Testis (tissue), 3 donors: ENCODE data around the gene COL23A1. TPM values are rescaled to one million over a fixed set of nuclear protein-coding genes. Genes with fewer than 3 reads are reported as not detected.

Experiments
- DNase-seq: peaks from one replicate; pipeline ENCODE4 v3.0.0-alpha.2; 2019
- H3K27ac ChIP-seq, 2 donors: fragments of 200-600 bp; sonication (generic); one replicate each; pipeline ENCODE4 v1.5.1; 2019
- H3K27me3 ChIP-seq: fragments of 200-600 bp; sonication (generic); one replicate; pipeline ENCODE4 v1.5.1; 2019
- H3K36me3 ChIP-seq: fragments of 200-600 bp; sonication (generic); one replicate; pipeline ENCODE4 v1.5.1; 2017; ENCODE audit warnings: low read depth; ENCODE audit errors: missing control alignments
- H3K4me1 ChIP-seq: fragments of 200-600 bp; sonication (generic); one replicate; pipeline ENCODE4 v1.5.1; 2019
- H3K4me3 ChIP-seq, 2 donors: fragments of 200-600 bp; sonication (generic); one replicate each; pipeline ENCODE4 v1.5.1; 2017 to 2019
- H3K9me3 ChIP-seq: fragments of 200-600 bp; sonication (generic); one replicate; pipeline ENCODE4 v1.5.1; 2017
- POLR2A ChIP-seq: fragments of 450-650 bp; IDR thresholded peaks from one replicate; pipeline ENCODE4 v1.6.1; 2017; ENCODE audit warnings: antibody characterized with exemption, mild to moderate bottlenecking, moderate library complexity
- WGBS, 2 donors: methylation state at CpG; one replicate each; pipeline ENCODE4 v1.1.5; 2018; 5-methylcytosine and 5-hydroxymethylcytosine counted together
- intact Hi-C: fragments of 100-400 bp; cut with DNase I; formaldehyde crosslinking; loops from one replicate; pipeline ENCODE4 v1.15.1; 2023; ENCODE audit warnings: low total_unique reads
- polyA plus RNA-seq: library from polyadenylated mRNA; stranded (reverse); fragments of 350-450 nt; fragmentation: Illumina TruSeq; extraction: RNeasy Lipid Tissue Mini Kit (QIAGEN cat#74804); gene quantifications from one replicate; pipeline ENCODE4 v1.2.3, GENCODE V29; 2014; ENCODE audit warnings: low read depth, low replicate concordance; ENCODE audit not compliant: insufficient read depth
- total RNA-seq, 2 donors: library from RNA; depleted of rRNA; stranded (reverse); fragments of >200 nt; gene quantifications; one replicate each; pipeline ENCODE4 v1.2.3, GENCODE V29; 2016
- TF ChIP-seq, protein P1 (sequence below), 3 experiments: fragments of 450-650 bp in 2 of 3; fragments of 200-600 bp in 1 of 3; sonication (generic) in 1 of 3; IDR thresholded peaks; one replicate each; pipeline ENCODE4 v1.5.1; 2016 to 2019; ENCODE audit warnings: antibody characterized with exemption in 3 of 3, mild to moderate bottlenecking in 2 of 3, moderate library complexity in 1 of 3

The COL23A1 gene
- total and polyA plus RNA-seq, 3 donors from 2014 or later: 4.3 to 5.5 (median 5.0) TPM

DNA sequence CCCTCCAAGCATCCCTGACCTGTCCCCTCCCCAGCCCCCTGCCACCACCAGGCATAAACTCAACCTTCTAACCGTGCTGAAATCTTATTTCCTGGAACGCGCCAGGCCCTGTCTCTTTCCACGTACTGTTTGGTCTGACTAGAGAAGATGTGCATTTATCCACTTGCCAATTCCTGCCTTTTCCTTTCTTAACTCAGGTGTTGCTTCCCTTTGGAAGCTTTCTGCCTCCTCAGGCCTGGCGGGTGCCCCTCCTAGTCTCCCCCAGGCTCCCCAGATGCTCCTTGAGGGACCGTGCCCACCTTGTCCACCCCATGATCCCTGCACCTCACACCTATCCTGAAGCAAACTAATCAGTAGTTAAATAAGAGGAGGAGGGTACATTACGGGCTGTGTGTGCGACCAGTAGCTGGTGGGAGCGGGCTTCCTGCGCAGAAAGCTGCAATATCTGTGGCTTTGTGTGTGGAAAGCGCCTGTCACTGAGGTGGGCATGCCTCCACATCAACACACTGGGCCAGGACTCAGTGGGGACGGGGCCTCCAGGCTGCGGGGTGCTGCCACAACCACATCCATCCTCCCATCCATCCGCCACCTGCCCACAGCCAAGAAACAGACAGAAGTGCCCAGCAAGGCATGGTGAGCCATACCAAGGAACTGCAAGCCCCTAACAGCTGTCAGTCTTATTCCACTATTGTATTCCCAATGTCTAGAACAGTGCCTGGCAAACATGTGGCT lies 73.5 kb downstream of the COL23A1 start:
- Histone ChIP-seq H3K27ac (no peak overlapping the region), H3K4me1 (no peaks in the 10 kb centered on the region), H3K4me3 (no peak overlapping the region), H3K9me3 (no peaks in the 10 kb centered on the region), H3K36me3 (no peaks in the 10 kb centered on the region), H3K27me3 (no peaks in the 10 kb centered on the region)
- intact Hi-C loops: no loop called here
- no peak for DNase-seq
- TF ChIP-seq, protein P1, sequence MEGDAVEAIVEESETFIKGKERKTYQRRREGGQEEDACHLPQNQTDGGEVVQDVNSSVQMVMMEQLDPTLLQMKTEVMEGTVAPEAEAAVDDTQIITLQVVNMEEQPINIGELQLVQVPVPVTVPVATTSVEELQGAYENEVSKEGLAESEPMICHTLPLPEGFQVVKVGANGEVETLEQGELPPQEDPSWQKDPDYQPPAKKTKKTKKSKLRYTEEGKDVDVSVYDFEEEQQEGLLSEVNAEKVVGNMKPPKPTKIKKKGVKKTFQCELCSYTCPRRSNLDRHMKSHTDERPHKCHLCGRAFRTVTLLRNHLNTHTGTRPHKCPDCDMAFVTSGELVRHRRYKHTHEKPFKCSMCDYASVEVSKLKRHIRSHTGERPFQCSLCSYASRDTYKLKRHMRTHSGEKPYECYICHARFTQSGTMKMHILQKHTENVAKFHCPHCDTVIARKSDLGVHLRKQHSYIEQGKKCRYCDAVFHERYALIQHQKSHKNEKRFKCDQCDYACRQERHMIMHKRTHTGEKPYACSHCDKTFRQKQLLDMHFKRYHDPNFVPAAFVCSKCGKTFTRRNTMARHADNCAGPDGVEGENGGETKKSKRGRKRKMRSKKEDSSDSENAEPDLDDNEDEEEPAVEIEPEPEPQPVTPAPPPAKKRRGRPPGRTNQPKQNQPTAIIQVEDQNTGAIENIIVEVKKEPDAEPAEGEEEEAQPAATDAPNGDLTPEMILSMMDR (IDR thresholded peaks at IDR 0.05): no peak
- no peak for TF ChIP-seq POLR2A
- WGBS, 2 donors: 88 to 91% methylated on average over 12 to 13 of the region's 14 CpGs

GRCh38 chr5:178515776-178516503 lies 74.3 kb downstream of the COL23A1 start:
- WGBS, 2 donors: 90% methylated on average over 21 to 23 of the region's 23 CpGs
- intact Hi-C loops: no loop called here
- TF ChIP-seq, protein P1 (IDR thresholded peaks at IDR 0.05): no peak
- no peak for TF ChIP-seq POLR2A

DNA sequence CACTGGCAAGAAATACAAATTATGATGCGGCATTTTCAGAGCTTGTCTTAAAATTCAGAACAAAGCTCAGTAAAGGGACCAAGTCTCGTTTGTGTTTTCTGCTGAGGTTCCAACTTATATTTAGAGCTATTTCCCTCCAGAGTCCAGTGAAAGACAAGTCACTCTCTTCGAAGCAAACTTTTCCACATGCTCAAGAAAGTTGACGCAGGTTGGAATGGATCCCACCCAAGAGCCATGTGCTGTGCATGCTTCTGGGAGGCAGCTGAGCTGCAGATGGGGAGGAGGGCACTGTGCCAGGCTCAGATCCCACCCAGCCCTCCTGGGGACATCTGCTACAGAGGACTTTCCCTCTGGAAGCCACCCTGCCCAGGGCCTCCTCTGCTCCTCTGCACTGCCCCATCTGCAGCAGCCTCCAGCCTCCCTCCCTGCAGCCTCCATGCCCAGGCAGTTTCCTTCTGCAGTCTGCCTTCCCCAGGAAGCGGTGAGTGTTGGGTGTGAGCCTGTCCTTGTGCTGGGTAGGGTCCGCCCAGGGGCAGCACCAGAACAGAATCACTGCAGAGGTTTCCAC lies 75.3 kb downstream of the COL23A1 start:
- intact Hi-C loops: no loop called here
- H3K4me1 ChIP-seq: no peaks in the 10 kb centered on the region
- no peaks in the 10 kb centered on the region for H3K36me3 ChIP-seq
- 90 to 93% methylated on average over 6 of the region's 6 CpGs for WGBS, 2 donors
- no peaks in the 10 kb centered on the region for H3K9me3 ChIP-seq
- no peak overlapping the region for H3K27ac ChIP-seq
- H3K27me3 ChIP-seq: no peaks in the 10 kb centered on the region
- TF ChIP-seq, protein P1 (IDR thresholded peaks at IDR 0.05): no peak
- no peak for TF ChIP-seq POLR2A
- no peak for DNase-seq
- H3K4me3 ChIP-seq: no peak overlapping the region

More at GRCh38 chr5:178515776-178516503, 74.3 kb downstream of the COL23A1 start:
- Histone ChIP-seq H3K27ac (no peak overlapping the region), H3K9me3 (no peaks in the 10 kb centered on the region), H3K4me1 (no peaks in the 10 kb centered on the region), H3K36me3 (no peaks in the 10 kb centered on the region), H3K27me3 (no peaks in the 10 kb centered on the region), H3K4me3 (no peak overlapping the region)
- DNase-seq: peak; percentile 7

DNA sequence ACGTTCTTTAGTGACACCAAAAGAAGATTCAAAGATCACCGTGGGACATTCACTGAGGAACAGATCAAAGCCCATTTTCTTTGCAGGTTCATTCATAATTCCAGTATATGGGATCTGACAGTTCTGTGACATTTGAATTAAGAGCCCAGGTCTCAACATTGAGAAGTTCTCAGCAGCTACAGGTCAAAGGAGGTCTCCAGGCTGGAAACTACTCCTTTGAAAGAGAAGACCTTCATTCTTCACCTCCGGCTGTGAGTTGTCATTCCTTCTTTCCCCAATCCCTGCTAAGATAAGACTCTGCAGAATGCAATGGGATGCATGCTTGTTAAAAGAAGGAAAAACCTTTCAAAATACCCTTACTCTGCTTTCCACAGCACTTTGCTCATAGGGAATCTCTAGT lies 79.0 kb downstream of the COL23A1 start:
- Histone ChIP-seq H3K36me3 (no peaks in the 10 kb centered on the region), H3K4me1 (no peaks in the 10 kb centered on the region), H3K4me3 (no peak overlapping the region), H3K27me3 (no peaks in the 10 kb centered on the region), H3K9me3 (no peaks in the 10 kb centered on the region), H3K27ac (no peak overlapping the region)
- DNase-seq: no peak
- no peak for TF ChIP-seq POLR2A
- TF ChIP-seq, protein P1 (IDR thresholded peaks at IDR 0.05): no peak
- 62 to 72% methylated on average over 3 of the region's 3 CpGs for WGBS, 2 donors
- intact Hi-C loops: no loop called here
